HUES64 (cell line): ENCODE data around the gene UNC5B.

Experiments
- H3K27ac ChIP-seq: 2 replicates; pipeline ENCODE4 v1.7.0; 2013; ENCODE audit warnings: low read depth, low read length, inconsistent platforms
- H3K27me3 ChIP-seq: 2 replicates; pipeline ENCODE4 v1.6.1; 2013; ENCODE audit warnings: mild to moderate bottlenecking, low read length; ENCODE audit not compliant: insufficient read depth
- H3K36me3 ChIP-seq: 2 replicates; pipeline ENCODE4 v1.6.1; 2013; ENCODE audit warnings: mild to moderate bottlenecking, low read length; ENCODE audit not compliant: insufficient read depth
- H3K4me1 ChIP-seq: 2 replicates; pipeline ENCODE4 v1.6.1; 2013; ENCODE audit warnings: mild to moderate bottlenecking, low read length, moderate library complexity; ENCODE audit not compliant: insufficient read depth
- H3K4me3 ChIP-seq: 2 replicates; pipeline ENCODE4 v1.5.1; 2013; ENCODE audit warnings: mild to moderate bottlenecking, low read length, moderate library complexity
- H3K9ac ChIP-seq: 2 replicates; pipeline ENCODE4 v1.6.1; 2013; ENCODE audit warnings: mild to moderate bottlenecking, low read depth, low read length
- H3K9me3 ChIP-seq: 2 replicates; pipeline ENCODE4 v1.6.1; 2013; ENCODE audit warnings: low read depth, low read length; ENCODE audit not compliant: insufficient read depth
- WGBS: fragments of 150-250, 120-280 bp; methylation state at CpG from one replicate; pipeline ENCODE4 v1.1.7; 2013; ENCODE audit warnings: missing lambda C conversion rate; 5-methylcytosine and 5-hydroxymethylcytosine counted together

The UNC5B gene

DNA sequence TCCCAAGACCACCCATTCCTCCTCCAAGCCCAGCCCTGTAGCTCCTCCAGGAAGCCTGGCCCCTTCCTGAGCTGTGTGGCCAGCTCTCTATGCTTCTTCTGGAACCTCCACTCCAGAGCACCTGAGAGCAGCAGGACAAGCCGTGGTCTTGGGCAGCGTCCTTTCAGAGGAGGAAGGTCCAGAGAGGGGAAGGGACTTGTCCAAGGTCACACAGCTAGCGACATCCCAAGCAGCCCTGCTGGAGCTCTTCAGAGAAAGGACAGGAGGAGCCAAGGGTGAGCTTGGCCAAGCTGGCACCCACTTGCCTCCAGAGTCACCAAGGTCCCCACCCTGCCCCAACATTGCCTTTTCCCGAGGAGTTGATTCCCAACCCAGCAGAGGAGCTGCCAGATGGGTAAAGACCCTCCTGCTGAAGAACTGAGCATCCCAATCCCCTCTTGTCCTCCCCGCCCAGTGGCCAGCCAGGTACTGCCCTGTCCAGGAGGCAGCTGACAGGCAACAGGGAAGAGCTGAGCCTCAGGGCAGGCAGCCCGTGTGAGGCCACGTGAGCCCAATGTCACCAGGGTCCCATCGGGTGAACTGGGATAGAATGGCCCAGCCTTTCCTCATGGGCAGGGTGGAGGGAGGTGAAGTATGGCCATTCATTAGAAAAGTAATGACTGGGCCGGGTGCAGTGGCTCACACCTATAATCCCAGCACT lies 46.2 kb downstream of the UNC5B start:
- H3K4me1 ChIP-seq = peaks cover 48% of the 10 kb centered on the region
- no peak overlapping the region for H3K9ac ChIP-seq
- H3K36me3 ChIP-seq = no peaks in the 10 kb centered on the region
- no peak overlapping the region for H3K4me3 ChIP-seq
- H3K27ac ChIP-seq = no peak overlapping the region
- no peaks in the 10 kb centered on the region for H3K9me3 ChIP-seq
- 89% methylated on average over 9 of the region's 9 CpGs for WGBS
- no peaks in the 10 kb centered on the region for H3K27me3 ChIP-seq

DNA sequence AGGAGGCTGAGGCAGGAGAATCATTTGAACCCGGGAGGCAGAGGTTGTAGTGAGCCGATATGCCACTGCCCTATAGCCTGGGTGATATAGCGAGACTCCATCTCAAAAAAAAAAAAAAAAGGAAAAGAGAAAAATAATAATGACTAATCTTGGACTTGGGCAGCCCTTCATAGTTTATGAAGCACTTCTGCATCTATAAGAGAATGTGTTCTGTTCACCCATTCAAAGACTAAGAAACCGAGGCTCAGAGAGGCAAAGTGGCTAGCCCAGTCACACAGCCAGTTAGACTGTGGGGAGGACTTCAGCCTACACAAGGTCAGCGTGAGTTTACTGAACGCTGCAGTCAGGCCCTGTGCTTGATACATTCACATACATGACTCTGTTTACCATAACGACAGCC lies 46.9 kb downstream of the UNC5B start:
- H3K4me3 ChIP-seq = no peak overlapping the region

GRCh38 chr10:71259815-71260501 lies 47.6 kb downstream of the UNC5B start:
- no peaks in the 10 kb centered on the region for H3K27me3 ChIP-seq
- no peak overlapping the region for H3K4me3 ChIP-seq
- H3K9me3 ChIP-seq = no peaks in the 10 kb centered on the region
- no peak overlapping the region for H3K27ac ChIP-seq
- peaks cover 40% of the 10 kb centered on the region for H3K4me1 ChIP-seq
- no peak overlapping the region for H3K9ac ChIP-seq
- 66% methylated on average over 13 of the region's 13 CpGs for WGBS
- H3K36me3 ChIP-seq = no peaks in the 10 kb centered on the region

More for the DNA sequence above, 46.9 kb downstream of the UNC5B start:
- H3K36me3 ChIP-seq = no peaks in the 10 kb centered on the region
- H3K9me3 ChIP-seq = no peaks in the 10 kb centered on the region
- no peaks in the 10 kb centered on the region for H3K27me3 ChIP-seq
- H3K9ac ChIP-seq = no peak overlapping the region
- 93% methylated on average over 7 of the region's 7 CpGs for WGBS
- H3K4me1 ChIP-seq = peaks cover 47% of the 10 kb centered on the region
- H3K27ac ChIP-seq = no peak overlapping the region

DNA sequence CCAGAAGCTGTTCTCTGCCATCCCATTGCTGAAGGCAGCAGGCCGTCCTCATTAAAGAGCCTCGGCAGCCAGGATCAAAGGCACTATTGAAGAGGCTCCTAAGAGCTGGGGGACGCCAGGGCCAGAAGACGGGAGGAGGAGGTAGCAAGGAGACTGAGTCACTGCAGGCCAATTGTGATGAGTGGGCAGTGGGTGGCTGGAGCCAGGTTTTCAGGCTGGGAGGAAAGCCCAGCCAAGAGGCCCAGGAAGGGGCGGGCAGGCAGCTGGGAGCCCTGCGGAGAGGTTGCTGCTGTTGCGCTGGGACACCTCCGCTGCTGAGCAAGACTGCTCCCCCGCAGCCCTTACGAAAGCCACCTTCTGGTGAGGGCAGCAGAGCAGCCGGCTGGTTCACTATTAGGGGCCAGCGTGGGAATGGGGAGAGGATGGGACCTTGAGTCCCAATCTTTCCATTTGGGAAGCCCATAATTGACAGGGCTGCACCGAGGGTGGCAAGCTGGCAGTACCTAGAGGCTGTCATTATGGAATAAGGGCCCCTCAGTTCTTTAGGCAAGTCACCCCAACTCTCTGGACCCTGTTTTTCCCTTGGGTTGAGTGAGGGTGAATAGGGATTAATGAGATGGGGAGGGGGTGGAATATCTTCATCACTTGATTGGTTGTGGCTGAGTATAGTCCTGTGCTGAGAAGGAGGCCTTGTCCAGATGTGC lies 48.4 kb downstream of the UNC5B start:
- peaks cover 37% of the 10 kb centered on the region for H3K4me1 ChIP-seq
- H3K27ac ChIP-seq = no peak overlapping the region
- H3K9me3 ChIP-seq = no peaks in the 10 kb centered on the region
- 31% methylated on average over 13 of the region's 13 CpGs for WGBS
- H3K4me3 ChIP-seq = no peak overlapping the region
- H3K36me3 ChIP-seq = no peaks in the 10 kb centered on the region
- H3K27me3 ChIP-seq = no peaks in the 10 kb centered on the region
- H3K9ac ChIP-seq = no peak overlapping the region

DNA sequence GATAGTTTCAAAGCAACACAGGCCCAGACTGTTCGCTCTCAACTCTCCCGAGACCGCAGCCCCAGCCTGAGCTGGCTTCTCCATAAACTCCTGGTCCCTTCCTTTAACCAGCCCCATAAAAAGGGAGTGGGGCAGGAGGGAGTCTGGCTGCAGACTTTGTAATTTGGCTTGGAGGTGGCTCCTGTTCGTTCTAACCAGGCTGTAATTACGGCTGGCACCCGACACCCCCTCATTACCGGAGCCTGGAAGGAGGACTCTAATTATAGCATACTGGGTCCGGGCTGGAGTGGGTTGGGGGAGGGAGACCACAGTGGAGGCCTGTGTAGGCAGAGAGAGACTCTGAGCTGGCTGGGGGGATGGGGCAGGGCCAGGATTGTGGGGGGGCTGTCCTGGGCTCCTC lies 49.7 kb downstream of the UNC5B start:
- H3K9me3 ChIP-seq = no peaks in the 10 kb centered on the region
- no peak overlapping the region for H3K4me3 ChIP-seq
- H3K27ac ChIP-seq = no peak overlapping the region
- H3K4me1 ChIP-seq = peaks cover 37% of the 10 kb centered on the region
- WGBS = 78% methylated on average over 8 of the region's 8 CpGs
- no peaks in the 10 kb centered on the region for H3K36me3 ChIP-seq
- H3K27me3 ChIP-seq = no peaks in the 10 kb centered on the region
- no peak overlapping the region for H3K9ac ChIP-seq

DNA sequence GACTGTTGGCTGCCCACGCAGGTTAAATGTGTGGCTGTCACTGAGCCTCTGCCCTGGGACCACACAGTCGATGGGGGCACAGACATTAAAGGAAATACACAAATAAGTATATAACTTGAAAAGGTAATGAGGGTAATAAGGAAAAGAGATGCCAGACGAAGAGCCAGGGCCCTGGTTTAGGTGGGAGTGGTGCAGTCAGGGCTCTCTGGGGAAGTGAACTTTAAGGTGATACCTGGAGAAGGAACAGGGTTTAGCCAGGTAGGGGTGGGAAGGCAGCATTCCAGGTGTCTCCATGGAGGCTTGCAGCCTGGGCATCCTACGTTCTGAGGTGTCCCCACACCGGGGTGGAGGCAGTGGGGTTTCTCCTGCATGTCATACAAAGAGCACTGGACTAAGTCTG lies 50.4 kb downstream of the UNC5B start:
- no peak overlapping the region for H3K9ac ChIP-seq
- no peaks in the 10 kb centered on the region for H3K9me3 ChIP-seq
- WGBS = 82% methylated on average over 4 of the region's 5 CpGs
- no peaks in the 10 kb centered on the region for H3K36me3 ChIP-seq
- H3K4me1 ChIP-seq = peaks cover 37% of the 10 kb centered on the region
- H3K4me3 ChIP-seq = no peak overlapping the region
- no peaks in the 10 kb centered on the region for H3K27me3 ChIP-seq
- H3K27ac ChIP-seq = no peak overlapping the region

DNA sequence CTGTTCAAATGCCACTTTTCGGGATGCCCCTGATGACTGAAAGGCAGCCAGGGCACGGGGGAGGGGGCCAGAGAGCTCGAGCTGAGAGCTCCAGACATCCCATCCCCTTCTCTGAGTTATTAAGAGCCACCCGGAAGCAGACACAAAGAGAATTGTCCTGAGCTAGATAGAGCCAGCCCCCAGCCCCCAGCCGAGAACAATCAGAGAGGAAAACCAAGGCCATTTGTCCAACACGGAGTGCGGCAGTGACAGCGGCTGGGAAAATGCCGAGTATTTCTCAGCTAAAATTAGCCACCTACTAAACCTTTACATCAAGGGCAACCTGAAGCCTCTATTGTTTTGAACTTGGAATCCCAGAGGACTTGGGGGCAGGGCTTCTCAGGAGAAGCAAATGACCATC lies 51.0 kb downstream of the UNC5B start:
- WGBS = 41% methylated on average over 9 of the region's 9 CpGs
- Histone ChIP-seq H3K27me3 (no peaks in the 10 kb centered on the region), H3K4me1 (peaks cover 37% of the 10 kb centered on the region), H3K4me3 (no peak overlapping the region), H3K36me3 (no peaks in the 10 kb centered on the region), H3K27ac (no peak overlapping the region), H3K9ac (no peak overlapping the region), H3K9me3 (no peaks in the 10 kb centered on the region)

GRCh38 chr10:71264345-71265200 lies 52.2 kb downstream of the UNC5B start:
- H3K9ac ChIP-seq = no peak overlapping the region
- no peak overlapping the region for H3K27ac ChIP-seq
- H3K9me3 ChIP-seq = no peaks in the 10 kb centered on the region
- no peak overlapping the region for H3K4me3 ChIP-seq
- H3K27me3 ChIP-seq = no peaks in the 10 kb centered on the region
- peaks cover 44% of the 10 kb centered on the region for H3K4me1 ChIP-seq
- no peaks in the 10 kb centered on the region for H3K36me3 ChIP-seq
- WGBS = 90% methylated on average over 16 of the region's 16 CpGs

- no peaks in the 10 kb centered on the region for H3K27me3 ChIP-seq
- H3K27ac ChIP-seq = no peak overlapping the region
- no peaks in the 10 kb centered on the region for H3K9me3 ChIP-seq
- no peak overlapping the region for H3K4me3 ChIP-seq
- H3K9ac ChIP-seq = no peak overlapping the region
- H3K36me3 ChIP-seq = no peaks in the 10 kb centered on the region
- H3K4me1 ChIP-seq = peaks cover 37% of the 10 kb centered on the region
- WGBS = 92% methylated on average over 9 of the region's 9 CpGs
Measured at GRCh38 chr10:71265201-71265575, 52.8 kb downstream of the UNC5B start.

- Histone ChIP-seq H3K9ac (no peak overlapping the region), H3K27ac (no peak overlapping the region), H3K9me3 (no peaks in the 10 kb centered on the region), H3K36me3 (no peaks in the 10 kb centered on the region), H3K4me1 (peaks cover 36% of the 10 kb centered on the region), H3K27me3 (no peaks in the 10 kb centered on the region), H3K4me3 (no peak overlapping the region)
- WGBS = 90% methylated on average over 9 of the region's 9 CpGs
Measured at GRCh38 chr10:71265618-71266146, 53.3 kb downstream of the UNC5B start.
